Omental fat pad (tissue), 4 donors: ENCODE data around the gene CMTM2. TPM values are rescaled to one million over a fixed set of nuclear protein-coding genes. Genes with fewer than 3 reads are reported as not detected.
"Not testable (repeated sequence)": the region's sequence is repeated elsewhere in the genome, so short reads cannot be mapped to it uniquely, and the experiment has no call there.

Experiments
- ATAC-seq: fragments of 150-250 bp; one replicate; pipeline ENCODE4 v1.9.1; 2016; ENCODE audit warnings: mild to moderate bottlenecking, moderate library complexity; ENCODE audit not compliant: low FRiP score
- DNase-seq: peaks from one replicate; pipeline ENCODE4 v3.0.0-alpha.2; 2019; ENCODE audit warnings: low spot score
- total RNA-seq, 4 donors: library from RNA; depleted of rRNA; stranded (reverse); fragments of >200 nt; gene quantifications; one replicate each; pipeline ENCODE4 v1.1.0, GENCODE V29; 2016
- TF ChIP-seq, protein P1 (sequence below), 3 donors: fragments of 450-650 bp; IDR thresholded peaks; one replicate each; pipeline ENCODE4 v1.5.1; 2016 to 2017; ENCODE audit warnings: antibody characterized with exemption in 3 of 3, mild to moderate bottlenecking in 3 of 3, moderate library complexity in 2 of 3

The CMTM2 gene
- total RNA-seq, 4 donors from 2014 or later = 1.1 to 5.7 (median 1.2) TPM; not detected in 1

GRCh38 chr16:66563574-66564334, 15.5 kb upstream of the CMTM2 start:
- TF ChIP-seq, protein P1, sequence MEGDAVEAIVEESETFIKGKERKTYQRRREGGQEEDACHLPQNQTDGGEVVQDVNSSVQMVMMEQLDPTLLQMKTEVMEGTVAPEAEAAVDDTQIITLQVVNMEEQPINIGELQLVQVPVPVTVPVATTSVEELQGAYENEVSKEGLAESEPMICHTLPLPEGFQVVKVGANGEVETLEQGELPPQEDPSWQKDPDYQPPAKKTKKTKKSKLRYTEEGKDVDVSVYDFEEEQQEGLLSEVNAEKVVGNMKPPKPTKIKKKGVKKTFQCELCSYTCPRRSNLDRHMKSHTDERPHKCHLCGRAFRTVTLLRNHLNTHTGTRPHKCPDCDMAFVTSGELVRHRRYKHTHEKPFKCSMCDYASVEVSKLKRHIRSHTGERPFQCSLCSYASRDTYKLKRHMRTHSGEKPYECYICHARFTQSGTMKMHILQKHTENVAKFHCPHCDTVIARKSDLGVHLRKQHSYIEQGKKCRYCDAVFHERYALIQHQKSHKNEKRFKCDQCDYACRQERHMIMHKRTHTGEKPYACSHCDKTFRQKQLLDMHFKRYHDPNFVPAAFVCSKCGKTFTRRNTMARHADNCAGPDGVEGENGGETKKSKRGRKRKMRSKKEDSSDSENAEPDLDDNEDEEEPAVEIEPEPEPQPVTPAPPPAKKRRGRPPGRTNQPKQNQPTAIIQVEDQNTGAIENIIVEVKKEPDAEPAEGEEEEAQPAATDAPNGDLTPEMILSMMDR (IDR thresholded peaks at IDR 0.05) = no peak
- no peak for ATAC-seq
- DNase-seq = no peak

DNA sequence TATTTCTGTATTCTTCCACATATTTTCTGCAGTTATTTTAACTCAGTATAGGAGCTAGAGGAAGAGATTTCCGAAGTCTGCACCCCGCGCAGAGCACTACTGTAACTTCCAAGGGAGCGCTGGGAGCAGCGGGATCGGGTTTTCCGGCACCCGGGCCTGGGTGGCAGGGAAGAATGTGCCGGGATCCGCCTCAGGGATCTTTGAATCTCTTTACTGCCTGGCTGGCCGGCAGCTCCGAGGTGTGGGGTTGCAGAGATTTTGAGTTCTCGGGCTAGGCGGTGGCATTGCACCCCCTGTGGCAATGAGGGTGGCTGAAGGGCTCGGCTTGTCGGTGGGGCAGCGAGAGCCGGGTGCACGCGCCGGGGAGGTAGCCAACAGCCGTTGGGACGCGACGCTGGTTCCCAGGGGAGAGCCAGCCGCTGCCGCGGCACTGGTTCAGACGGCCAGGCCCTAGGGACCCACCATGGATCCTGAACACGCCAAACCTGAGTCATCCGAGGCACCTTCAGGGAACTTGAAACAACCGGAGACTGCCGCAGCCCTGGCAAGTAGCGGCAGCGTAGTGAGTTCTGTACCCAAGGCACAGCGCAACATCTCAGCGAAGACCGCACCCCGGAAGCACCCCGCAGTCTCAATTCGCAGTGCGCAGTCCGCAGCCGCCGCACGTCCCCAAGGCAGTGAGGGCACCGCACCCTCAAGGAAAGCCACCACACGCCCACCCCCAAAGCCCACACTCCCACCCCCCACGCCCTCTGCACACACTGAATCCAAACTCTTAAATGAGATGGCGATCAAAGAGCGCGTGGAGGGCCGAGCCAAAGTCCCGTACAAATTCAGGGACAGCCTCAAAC, 13.0 kb upstream of the CMTM2 start, which contains the start of gene CMTM1:
CMTM1 (plus strand) TSS at position 389 of the 851 bp plus-strand sequence; CDS start at position 464, 75 bp downstream.
- ATAC-seq = no peak
- no peak for DNase-seq
- TF ChIP-seq, protein P1 (IDR thresholded peaks at IDR 0.05) = no peak

DNA sequence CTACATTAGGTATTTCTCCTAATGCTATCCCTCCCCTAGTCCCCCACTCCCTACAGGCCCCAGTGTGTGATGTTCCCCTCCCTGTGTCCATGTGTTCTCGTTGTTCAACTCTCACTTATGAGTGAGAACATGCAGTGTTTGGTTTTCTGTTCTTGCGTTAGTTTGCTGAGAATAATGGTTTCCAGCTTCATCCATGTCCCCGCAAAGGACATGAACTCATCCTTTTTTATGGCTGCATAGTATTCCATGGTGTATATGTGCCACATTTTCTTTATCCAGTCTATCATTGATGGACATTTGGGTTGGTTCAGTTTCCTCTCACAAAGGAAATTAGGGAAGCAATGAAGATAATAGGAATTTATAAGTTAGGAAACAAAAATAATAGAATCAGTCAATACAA, 12.0 kb upstream of the CMTM2 start:
- DNase-seq, ATAC-seq: not testable (repeated sequence)

DNA sequence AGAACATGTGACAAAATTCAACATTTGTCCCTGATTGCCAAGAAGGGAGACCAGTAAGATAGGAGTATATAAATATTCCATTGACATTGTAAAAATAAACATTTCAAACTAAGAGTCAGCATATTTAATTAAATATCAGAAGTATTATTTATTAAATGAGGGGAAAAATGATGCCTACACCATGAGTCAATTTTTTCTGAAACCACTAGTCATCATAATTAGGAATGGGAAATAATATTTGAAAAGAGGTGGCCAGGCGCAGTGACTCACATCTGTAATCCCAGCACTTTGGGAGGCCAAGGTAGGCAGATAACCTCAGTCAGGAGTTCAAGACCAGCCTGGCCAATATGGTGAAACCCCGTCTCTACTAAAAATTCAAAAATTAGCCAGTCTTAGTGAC, 10.9 kb upstream of the CMTM2 start:
- TF ChIP-seq, protein P1 (IDR thresholded peaks at IDR 0.05) = no peak
- DNase-seq (no peak), ATAC-seq (no peak)

DNA sequence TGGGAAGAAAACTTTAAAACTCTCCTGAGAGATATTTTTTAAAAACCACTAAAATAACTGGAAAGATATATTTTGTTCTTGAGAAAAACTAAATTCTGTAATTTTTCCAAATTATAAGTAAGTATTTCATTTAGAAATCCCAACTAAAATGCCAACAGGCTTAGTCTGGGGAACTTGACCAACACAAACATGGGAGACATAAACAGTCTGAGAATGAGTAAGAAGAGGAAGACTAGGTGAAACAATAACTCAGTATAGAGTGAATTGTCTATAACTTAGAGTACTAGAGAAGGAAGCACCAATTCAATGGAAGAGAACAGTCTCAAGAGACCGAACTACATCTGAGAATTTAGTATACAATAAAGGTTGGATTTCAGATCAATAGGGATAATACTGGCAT, 10.1 kb upstream of the CMTM2 start:
- DNase-seq (no peak), ATAC-seq (no peak)
- TF ChIP-seq, protein P1 (IDR thresholded peaks at IDR 0.05) = no peak

- no peak for ATAC-seq
- TF ChIP-seq, protein P1 (IDR thresholded peaks at IDR 0.05) = no peak
- no peak for DNase-seq
Measured at GRCh38 chr16:66569827-66570405, 9.3 kb upstream of the CMTM2 start.

DNA sequence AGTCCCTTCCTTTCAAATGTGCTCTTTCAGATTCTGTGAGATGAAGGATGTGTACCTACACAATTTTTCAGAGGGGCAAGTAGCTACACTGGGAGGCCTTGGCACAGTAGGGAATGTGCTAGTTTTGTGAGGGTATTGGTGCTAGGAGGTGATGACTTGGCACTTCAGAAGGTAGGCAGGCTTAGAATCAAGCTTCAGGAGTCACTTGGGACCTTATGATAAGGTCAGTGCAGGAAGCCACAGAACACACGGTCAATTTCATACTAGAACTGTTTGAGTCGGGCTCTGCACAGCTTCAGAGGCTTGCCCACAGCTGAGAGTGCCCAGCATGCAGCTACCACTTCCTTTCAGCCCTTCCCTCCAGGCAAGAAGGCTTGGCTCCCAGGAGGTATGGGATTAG, 6.9 kb upstream of the CMTM2 start:
- TF ChIP-seq, protein P1 (IDR thresholded peaks at IDR 0.05) = no peak
- DNase-seq = no peak
- no peak for ATAC-seq
